Fibroblast of skin of abdomen (primary cell): Measurements from ENCODE around the gene INSYN1.
"Not testable (repeated sequence)": the region's sequence is repeated elsewhere in the genome, so short reads cannot be mapped to it uniquely, and the experiment has no call there.

Experiments
- DNase-seq: peaks from one replicate; pipeline ENCODE4 v3.0.0-alpha.2; 2013

INSYN1 gene

DNA sequence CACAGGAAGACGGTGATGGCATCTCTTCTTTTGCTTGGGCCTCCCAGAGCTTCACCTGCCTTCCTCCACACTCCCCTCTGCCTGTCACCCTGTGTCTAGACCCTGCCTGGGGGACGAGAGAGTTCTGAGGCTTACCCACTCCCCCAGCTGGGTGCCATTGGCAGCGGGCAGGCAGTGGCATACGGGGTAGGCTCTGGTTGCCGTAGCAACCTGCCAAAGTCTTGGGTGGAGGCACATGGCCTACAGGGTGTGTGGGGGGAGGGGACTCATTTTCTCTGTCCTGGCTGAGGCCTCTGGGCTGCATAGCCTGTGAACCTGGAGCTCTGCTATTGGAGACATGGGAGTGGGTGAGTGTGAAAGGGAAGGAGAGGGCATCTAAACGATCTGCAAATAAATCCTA is 4.4 kb downstream of the INSYN1 start:
- DNase-seq = no peak

DNA sequence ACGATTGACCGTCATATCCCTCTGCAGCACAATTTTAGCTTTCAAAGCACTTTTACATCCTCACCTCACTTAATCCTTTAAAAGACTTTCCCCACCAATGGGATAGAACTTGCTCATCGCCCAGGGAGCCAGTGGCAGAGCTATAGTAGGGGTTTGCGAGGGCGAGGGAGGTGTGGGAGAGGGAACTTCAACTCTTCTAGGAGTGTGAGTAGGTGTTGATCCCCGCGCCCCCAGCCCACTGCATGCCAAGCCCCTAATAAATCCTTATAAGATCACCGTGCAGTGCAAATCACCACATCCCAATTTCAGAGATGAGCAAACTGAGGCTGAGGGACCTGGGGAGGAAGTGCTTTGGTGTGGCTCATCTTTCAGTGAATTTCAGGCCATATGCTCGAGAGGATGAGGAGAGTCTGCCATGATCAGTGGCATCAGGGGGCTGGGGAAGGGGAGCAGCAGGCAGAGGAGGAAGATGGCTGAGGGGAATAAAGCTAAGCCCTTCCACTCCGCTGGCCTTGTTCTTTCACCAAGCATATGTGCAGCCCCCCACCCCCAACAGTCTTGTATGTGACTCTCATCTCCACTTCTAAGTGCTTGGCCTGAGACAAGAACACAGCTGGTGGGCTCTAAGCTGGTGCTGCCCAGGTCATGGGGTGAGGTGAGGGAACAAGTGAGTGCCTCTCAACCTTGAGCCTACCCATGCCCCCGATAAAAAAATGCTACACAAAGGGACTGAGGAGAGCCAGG is 5.1 kb downstream of the INSYN1 start:
- DNase-seq = no peak

DNA sequence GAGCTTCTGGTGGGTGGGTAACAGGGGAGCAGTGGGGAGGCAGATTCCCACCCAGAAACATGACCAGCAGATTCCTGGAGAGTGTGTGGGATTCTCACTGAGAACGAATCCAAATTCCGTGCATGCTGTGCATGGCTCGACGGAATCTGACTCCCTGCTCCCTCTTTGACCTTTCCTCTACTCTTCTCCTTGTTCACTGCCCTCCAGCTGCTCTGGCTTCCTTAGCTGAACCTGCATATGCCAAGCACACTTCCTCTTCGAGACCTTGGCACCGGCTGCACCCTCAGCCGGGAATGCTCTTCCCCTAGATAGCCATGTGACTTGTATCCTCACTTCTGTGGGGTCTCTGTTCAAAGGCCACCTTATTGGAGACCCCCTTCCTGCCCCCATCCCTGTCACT is 6.3 kb downstream of the INSYN1 start:
- DNase-seq = peak; percentile 4

DNA sequence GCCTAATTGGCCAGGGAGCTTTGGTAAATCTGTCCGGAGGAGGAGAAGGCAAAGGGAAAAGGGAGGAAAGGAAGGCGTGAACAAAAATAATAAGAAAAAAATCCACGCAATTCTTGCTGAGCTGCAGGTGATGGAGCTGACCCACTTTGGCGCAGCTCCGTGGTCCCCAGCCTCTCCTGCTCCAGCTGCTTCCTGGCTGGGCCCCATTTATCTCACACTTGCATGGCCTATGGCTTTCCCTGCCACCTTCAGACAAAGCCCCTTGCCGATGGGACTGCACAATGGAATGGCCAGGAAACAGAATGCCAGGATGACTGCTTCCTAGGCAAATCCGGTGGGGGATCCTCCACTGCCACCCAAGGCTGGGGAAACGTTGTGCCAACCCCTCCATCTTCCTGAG is 6.9 kb downstream of the INSYN1 start:
- DNase-seq = no peak

DNA sequence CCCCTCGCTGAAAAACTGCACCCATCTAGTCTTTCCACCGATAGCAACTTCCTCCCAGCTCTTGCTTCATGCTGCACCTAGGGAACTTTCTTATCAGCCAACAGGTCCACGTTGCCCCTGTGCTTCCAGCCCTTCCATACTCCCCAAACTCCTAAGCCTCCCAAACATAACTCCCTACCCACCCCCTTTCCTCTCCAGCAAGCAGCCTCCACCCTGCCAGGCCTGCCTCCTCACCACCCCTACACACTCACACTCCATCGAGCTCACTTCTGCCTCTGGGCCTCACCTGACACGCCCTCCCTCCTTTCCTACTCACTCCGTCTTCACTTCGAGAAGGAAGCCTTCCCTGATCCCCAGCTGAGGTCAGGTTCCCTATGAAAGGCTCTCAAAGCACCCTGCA is 8.1 kb downstream of the INSYN1 start:
- DNase-seq = no peak

DNA sequence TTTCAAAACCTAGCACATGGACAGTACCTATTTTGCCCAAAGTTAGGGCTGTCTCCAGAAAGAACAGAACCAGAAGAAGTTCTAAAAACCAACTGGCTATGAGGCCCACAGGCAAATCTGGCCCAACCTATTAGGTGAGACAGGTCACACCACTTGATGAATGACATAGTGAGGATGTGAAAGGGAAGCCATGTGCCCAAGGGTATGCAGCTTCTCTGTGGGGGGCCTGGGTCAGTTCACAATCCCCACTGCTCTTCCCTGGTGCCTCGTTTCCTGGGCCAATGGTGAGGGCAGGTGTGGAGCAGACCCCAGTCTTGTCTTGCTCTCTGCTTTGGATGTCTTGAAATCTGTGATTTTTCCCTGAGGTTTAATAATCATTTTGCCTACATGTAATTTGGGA is 8.9 kb downstream of the INSYN1 start:
- no peak for DNase-seq

DNA sequence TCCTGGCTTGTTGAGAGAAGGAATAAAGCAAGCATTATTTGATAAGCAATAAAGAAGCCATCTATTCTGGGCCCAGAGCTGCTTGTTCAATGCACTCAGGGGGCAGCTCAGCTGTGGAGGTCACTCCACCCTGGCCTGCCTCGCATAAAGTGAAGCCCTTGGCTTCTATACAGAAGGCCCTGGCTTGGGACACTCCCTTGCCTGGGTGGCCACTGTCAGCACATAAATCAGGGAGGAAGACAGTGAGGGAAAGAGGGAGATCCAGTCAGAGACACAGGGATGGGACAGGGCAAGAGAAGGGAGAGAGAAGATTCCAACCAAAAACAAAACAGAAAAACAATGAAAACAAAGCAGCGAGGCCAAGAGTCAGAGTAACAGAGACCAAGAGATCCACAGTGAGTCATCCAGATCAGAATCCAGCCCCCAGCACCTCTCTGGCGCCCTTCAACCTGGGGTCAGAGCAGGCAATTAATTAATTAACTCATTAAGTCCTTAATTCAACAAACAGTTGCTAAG is 11.8 kb downstream of the INSYN1 start:
- DNase-seq = no peak

DNA sequence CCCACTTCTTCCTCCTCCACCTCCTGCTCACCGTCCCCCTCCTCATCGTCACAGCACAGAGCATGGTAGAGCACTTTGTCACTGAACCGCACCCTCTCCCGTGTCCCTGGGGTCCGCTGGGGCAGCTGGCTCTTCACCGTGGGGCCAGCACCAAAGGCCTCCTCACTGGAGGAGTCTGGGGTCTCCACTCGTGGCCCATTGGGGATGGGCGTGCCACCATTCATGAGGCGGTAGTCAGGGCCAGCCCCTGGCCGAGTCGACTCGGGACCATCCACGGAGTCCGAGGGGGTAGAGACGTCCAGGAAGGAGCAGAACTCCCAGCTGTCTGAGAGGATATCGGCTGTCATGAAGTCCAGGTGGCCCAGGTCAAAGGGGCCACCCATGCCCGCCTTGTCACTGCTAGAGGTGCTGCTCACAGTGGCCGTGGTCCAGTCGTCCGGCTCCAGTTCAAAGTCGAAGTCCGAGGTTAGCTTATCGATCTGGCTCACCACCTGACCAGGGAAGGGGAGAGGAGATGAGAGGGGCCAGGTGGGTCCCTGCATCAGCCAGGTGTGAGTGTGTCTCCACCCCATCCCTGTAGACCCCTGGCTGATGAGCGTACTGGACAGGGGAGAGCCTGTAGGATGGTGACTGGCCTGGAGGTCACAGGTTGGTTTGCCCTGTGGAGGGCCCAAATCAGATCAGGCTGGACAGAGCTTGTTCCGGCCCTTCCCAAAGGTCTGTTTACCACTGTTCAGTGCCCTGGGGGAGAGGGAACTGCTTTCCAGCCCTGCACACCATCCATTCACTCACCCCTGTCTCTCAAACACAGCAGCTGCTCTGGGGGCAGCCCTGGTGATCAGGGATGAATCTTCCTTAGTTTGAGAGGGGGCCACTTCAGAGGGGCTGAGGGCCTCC is 12.8 kb downstream of the INSYN1 start:
- DNase-seq = no peak

DNA sequence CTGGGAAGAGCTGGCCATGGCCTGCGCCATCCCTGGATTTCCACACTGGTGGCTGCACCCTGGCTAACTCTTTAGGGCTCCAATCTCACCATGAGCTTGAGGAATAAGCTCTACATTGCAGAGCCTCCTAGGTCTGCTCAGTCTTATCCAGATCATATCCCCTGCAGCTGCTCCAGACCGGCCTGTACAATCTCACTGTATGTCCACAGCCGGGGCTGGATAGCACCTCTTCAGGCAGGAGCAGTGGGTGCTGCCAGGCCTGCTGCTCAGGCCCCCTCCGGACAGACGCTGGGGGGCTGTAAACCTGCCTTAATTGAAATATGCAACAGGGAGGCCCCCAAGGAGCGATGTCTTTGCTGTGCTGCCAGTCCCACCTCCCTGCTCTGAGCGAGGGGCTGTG is 15.6 kb downstream of the INSYN1 start:
- DNase-seq = no peak

DNA sequence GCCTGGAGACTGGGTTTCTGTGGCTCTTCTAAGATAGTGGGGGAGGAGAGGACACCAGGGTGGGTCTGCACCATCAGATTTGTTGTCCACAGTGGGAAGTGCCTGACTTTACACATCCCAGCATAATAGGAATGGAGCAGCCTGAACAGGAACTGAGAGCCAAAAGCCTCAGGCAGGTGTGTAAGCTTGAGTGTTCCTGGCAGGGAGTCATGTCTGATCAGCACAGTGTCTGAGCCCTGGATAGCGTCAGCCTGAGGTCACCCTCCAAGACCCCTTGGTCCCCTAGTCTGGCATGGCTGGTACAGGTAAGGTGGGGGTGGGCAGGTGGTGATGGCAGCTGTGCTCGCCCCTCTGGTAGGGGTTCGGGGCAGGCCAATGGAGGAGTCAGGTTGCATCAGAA is 20.2 kb downstream of the INSYN1 start:
- no peak for DNase-seq

DNA sequence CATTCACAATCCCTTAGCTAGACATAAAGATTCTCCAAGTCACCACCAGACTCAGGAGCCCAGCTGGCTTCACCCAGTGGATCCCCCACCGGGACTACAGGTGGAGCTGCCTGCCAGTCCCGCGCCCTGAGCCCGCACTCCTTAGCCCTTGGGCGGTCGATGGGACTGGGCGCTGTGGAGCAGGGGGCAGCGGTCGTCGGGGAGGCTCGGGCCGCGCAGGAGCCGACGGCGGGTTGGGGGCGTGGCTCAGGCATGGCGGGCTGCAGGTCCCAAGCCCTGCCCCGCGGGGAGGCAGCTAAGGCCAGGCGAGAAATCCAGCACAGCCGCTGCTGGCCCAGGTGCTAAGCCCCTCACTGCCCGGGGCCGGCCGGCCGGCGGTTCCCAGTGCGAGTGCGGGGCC is 21.1 kb downstream of the INSYN1 start:
- not testable (repeated sequence) for DNase-seq

DNA sequence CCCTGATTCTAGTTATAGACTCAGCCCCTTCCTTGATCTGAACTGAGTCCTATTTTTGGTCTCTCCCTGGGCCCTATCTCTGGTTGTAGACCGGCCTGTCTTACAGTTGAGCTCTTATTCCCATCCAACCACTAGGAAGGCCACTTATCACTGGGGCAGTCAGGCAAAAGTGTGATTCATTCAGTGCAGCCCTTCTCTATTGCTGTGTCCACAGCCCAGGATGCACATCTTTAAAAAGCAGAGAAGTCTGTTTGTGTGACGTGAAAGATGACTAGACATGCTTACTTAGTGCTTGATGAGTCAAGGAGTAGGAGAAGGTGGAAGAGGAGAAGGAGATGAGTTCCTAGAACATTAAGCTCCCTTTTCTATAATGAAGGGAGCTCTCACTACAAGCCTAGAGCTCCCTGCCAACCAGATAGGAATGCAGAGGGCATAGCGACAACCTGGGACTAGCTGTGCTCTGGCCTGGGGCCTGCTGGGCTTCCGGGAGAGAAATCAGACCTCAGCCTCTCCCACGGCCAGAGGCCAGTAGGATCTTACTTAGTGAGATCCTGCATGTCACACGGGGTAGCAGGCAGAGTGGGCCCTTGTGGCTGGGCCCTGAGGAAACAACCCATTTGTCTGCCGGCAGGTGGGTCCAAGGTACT is 25.7 kb downstream of the INSYN1 start:
- DNase-seq = peak; percentile 43

DNA sequence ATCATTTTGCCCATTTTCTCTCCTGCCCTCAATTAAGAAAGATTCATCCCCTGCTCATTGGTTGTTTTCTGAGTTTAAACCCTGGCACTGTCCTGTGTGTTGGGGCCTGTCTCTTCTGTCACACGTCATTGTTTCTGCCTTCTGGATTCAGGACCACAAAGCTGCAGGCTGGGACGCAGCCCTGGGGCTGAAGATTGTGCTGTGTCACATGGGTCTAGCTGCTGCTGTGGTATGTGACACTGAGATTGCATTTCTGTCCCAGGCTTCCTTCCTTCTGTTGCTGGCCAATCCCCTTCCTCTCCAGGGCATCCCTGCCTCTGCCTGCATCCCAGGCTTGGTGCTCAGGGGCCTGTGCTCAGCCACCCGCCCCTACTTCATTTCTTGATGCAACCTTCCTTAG is 28.9 kb downstream of the INSYN1 start:
- no peak for DNase-seq

DNA sequence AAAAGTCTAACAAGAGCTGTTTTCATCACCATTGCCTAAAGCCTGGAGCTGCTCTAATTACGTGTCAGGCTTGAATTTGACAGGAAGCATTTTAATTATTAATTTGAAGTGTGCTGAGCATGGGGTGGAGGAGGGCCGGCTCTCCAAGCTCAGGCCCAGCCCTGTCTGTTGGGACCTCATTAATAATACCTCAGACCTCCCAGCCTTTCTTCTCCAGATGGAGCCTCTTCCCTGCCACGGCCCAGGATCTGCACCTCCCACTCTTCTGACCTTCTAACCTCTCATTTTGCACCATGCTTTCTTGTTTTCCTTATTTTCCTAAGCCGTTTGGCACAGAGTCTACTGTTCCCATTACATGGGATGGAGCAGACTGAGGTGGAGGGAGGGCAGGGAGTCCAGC is 30.0 kb downstream of the INSYN1 start:
- DNase-seq = no peak

DNA sequence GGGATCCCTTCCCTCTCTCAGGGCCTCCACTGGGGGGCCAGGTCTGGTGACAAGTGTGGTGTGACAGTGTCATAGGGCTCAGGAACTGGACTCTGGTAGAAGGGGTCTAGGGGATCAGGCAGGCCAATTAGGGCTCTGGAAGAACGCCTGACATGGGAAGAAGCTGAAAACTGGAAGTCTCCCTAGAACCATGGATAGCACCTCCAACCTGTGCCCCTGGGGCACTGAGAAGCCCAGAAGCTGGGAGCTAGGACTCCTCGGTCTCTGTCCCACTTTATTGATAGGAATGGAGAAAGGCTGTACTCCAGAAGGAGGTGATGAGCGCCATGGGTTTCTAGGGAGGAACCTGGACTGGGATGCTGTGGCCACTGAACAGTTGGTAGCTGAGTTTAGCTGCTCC is 30.7 kb downstream of the INSYN1 start:
- DNase-seq = no peak

DNA sequence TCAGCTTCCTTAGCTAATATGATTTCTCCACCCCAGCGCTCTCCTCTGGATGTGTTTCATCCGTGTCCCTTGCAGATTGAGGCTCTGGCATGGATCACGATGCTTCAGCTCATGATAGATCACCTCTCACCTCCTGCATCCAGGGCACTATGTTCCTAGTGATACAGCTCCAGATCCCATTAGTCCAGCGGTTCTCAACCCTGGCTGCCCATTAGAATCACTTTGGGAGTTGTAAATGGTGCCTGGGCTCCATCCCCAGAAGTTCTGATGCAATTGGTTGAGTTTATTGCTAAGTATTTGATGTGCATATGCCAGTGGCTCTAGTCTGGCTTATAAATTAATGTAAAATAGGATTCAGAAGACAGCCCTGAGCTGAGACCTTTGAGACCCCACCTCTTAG is 34.5 kb downstream of the INSYN1 start:
- no peak for DNase-seq

DNA sequence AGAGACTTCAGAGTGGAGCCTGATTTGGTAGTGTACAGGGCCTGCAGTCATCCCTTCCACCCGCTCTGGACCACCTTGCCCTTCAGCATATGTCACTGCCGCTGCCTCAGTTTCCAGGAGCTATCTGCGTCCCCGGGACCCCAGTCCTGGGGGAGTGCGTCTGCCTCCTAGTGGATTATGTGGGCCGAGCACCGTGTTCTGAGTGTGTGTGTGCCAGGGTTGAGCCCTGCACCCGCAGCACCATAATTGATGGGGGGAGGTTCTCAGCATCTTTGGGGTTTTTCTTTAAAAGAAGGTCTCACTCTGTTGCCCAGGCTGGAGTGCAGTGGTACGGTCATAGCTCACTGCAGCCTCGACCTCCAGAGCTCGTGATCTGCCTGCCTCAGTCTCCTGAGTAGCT is 35.3 kb downstream of the INSYN1 start:
- DNase-seq = no peak

DNA sequence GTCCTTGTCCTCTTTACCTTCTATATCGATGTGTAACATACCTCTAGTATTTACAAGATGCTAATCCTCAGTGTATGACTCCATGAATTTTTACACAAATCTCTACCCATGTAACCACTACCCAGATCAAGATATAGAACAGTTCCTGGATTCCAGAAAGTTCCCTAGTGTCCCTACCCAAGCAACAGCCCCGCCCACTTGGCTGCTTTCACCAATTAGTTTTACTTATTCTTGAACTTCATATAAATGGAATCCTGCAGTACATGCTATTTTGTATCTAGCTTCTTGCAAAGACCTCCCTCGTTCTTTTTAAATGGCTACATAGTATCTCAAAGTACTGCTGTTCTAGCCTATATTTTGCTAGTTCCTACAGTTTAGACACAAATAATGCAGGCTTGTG is 35.9 kb downstream of the INSYN1 start:
- no peak for DNase-seq

DNA sequence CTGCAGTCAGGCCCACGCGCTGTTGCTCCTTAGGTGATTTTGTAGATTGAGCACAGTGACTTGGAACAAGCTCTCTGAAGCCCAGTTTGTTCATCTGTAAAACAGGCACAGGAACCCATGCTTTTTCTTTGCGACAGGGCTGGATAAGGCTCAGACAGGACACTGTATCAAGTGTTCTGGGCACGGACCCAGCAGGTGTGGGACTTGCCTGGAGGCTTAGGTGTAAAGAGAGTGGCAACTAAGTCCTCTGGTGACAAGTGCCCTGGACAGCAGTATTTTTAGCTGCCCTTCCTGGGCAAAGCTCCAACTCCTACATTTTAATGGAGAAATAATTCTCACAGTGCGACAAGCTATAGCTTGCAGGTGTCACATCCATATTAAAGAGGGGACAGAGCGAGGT is 36.7 kb downstream of the INSYN1 start:
- DNase-seq = no peak

DNA sequence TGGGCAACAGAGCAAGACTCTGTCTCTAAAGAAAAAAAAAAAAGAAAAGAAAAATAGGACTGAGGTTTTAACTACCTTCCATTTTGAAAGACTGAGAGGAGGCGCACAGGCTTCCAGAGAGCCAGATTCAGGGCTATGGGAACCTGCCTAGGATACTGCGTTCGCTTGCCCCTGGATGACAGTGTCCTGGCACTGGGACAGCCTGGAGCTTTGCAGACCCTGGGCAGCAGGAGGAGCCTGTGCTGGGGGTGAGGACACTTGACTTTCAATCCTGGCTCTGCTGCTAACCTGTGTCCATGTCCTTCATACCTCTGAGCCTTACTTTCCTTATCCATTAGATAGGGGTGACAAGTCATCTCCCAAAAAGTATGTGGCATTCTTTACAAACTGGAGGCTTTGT is 37.7 kb downstream of the INSYN1 start:
- DNase-seq = no peak

DNA sequence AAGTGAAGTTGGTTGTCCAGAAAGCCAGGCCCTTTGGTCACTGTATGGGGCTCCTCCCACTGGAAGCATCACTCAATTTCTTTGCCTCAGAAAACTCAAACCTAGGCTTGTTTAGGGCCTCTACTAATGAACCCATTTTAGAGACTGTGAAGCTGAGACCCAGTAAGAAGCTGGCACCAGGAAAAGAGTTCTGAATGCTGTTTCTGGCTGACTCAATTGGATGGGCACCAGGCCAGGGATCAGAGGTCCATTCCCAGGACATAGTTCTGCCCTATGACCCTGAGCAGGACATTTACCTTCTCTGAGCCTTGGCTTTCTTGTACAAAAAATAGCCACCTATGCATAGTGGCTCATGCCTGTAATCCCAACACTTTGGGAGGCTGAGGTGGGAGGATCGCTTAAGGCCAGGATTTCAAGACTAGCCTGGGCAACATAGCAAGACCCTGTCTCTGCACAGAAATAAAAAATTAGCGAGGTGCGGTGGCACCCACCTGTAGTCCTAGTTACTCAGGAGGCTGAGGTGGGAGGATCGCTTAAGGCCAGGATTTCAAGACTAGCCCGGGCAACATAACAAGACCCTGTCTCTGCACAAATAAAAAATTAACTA is 38.4 kb downstream of the INSYN1 start:
- no peak for DNase-seq

DNA sequence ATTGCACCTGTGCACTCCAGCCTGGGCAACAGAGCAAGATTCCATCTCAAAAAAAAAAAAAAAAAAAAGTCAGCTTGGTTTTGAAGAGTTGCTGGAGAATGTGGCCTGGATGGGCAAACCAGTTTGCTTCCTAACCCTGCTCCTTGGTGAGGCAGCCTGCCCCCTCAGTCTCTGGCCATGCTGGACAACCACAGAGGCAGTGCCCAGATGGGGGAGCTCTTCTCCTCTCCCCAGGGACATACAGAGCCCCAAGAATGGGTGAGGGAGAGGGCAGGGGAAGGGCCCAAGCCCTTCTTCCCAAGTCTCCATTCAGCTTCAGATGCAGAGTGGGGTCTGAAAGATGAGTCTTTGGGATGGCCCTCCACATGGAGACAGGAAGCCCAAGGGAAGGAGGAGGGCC is 41.0 kb downstream of the INSYN1 start:
- DNase-seq = no peak

DNA sequence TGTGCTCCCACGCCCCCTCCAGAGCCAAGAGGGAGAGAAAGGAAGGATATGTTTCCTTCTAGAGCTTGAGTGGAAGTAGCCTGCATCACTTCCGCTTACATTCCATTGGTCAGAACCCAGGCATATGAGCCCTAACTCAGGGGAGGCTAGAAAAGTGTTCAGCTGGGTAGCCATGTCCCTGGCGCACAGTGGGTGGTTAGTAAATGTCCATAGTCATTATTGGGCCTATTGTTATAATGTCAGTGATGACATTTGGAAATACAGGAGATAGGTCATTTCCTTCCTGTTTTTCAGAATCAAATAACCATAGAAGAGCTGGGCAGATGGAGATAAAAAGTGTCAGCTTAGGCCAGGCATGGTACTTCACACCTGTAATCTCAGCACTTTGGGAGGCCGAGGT is 41.6 kb downstream of the INSYN1 start:
- no peak for DNase-seq
